ENCODE data around the gene HS6ST3.

HS6ST3 gene

DNA sequence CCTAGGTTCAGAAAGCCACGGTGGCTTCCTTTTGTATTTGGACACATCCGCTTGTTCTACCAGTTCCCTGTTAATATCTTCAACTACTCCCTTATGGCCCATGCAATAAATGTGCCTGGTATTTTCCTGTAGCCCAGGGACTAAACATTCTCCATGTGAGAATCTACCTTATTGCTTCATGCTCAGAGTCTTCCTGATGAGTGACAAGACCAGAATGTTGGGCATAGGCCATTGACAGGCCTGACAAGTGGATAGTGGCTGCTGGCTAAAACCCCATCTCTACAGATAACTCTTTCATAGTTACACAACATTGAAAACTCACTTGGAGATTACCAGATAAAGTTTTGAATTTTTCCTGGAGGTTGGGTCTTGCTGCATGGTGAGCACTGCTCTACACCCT lies 449.9 kb downstream of the HS6ST3 start:
- no peak for DNase-seq (ENCODE audit: low read depth in 2 of 2)

DNA sequence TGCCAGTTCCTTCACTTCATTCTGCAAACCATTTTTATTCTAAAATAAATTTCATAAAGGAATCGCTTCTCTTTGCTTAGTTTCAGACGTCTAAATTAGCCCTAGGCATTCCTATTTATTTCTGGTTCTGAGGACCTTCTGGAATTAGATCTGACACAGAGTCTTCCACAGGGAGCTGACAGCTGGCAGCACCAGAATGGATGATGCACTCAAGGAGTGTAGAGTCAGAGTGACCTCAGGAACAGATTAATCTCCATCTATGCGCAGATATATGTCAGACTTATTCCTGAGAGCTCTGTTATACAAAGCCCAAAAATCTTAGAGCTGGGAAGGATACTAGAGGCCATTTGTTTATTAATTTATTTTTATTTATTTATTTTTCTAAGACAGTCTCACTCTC lies 450.8 kb downstream of the HS6ST3 start:
- no peak for DNase-seq (ENCODE audit: low read depth in 2 of 2)

DNA sequence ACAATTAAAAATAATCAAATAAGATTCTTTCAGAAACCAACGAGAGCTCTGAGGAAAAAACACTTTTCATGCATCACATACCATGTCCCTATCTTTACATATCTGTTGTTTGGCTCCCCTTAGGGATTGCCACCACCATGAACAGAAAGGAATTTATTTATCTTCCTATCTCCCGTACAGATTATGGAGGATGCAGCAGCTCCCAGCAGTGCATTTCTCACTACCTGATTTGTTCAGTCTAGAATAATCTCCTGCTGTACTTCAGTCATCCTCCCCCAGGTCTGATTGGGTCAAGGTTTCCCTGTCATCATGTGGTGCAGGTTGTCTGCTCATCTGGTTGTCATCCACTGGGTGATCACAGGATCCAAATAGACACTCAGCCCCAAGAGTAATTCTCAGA lies 453.1 kb downstream of the HS6ST3 start:
- no peak for DNase-seq (ENCODE audit: low read depth in 2 of 2)

DNA sequence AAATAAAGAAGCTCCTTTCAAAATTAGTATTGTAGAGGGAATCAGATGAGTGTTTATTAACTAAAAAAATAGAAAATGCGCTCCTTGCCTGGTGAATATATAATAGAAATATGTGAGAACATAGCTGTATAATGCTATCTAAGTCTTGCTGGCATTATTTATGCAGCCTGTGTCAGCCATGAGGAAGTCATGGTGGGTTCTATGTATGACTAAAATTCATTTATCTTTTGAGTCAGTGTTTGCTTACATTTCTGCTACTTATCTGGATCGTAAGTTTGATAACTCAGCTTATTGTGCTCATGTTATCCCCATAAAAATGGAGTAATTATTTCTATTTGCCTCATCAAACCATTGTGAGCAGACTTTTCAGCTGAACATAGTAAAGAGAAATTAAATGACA lies 455.1 kb downstream of the HS6ST3 start:
- no peak for DNase-seq (ENCODE audit: low read depth in 2 of 2)

DNA sequence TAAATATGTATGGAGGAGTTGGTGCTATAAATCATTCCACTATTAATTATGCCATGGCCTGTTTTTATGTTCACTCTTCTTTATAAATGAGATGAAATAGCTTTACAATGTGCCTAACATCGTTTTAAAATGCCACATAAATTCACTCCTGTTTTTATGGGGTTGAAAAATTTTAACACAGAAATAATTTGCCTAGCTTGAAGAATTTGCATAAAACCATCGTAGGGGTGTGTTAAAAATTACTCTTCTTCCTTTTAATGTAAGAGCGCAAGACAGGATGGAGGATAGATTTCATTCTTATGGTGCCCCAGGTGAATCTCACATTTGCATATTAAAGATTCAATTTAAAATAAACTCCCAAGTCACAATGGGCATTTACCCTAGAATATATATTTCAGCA lies 456.6 kb downstream of the HS6ST3 start:
- no peak for DNase-seq (ENCODE audit: low read depth in 2 of 2)

DNA sequence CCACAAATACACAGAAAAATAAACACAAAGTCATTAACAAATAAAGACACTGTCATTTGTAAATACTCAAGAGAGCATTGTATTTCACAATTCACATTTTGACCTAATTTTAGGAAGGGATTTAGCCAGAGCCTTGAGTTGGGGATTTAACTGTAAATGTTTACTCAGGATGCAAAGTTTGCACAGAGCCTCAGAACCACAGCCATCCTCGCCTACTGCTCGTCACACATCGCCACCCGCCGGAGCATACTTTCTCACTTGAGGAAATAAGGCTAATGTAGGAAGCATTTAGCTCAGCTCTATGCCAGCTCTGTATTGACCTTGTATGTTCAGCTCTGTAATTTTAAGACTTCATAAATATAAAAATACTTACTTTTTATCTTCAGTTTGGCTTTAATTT lies 461.6 kb downstream of the HS6ST3 start:
- DNase-seq (ENCODE audit: low read depth in 2 of 2) = no peak

DNA sequence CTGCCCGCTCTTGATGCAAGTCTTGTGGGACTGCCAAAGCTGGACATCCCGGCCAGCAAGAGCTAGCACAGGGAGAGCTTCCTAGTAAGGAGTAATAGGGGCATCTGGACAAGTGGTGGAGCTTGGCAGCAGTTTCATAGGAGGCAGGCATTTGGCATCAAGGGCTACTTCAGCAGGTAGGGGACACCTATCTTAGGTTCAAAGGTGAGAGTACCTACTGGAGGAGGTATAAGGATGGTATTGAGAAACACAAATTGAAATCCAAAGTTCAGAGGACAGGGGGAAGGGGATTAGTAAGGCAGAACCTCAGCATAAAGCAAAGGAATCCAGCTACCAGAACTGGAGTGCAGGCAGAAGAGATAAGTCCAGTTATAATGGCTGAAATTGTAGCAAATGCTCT lies 462.7 kb downstream of the HS6ST3 start:
- no peak for DNase-seq (ENCODE audit: low read depth in 2 of 2)

DNA sequence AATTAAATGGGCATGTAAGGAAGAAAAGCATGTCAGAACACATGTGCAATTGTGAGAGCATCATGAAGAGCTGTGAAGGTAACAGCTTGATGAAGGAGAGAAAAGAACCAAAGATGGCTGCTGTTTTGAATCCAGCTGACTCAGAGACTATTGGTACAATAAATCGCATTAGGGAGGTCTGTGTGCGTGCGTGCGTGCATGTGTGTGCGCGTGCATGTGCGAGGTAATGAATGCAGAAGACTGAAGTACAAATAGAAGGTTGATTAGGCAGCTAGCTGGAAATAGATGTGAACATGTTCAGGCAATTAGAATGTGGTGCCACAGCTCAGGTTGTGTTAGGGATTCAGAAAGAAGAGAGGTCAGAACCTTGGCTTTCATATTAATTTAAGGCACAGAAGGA lies 463.9 kb downstream of the HS6ST3 start:
- DNase-seq (ENCODE audit: low read depth in 2 of 2) = no peak

DNA sequence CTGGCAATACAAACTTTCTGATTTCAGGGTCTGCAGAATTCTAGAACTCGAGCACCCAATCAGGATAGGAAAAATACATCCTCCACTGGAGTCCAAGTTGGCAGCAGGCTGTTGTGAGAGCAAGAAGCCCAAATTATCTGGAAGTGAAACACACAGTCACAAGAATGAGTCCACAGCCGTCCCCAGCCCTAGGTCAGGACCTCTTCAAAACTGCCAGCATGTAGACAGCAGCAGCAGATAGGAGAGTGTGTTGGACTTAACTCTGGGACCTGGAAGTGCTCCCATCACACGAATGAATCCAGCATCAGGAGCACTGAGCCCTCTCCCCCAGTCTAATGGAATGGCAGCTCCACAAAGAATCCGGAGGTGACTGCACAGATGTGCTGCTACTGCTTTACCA lies 483.7 kb downstream of the HS6ST3 start:
- no peak for DNase-seq (ENCODE audit: low read depth in 2 of 2)

DNA sequence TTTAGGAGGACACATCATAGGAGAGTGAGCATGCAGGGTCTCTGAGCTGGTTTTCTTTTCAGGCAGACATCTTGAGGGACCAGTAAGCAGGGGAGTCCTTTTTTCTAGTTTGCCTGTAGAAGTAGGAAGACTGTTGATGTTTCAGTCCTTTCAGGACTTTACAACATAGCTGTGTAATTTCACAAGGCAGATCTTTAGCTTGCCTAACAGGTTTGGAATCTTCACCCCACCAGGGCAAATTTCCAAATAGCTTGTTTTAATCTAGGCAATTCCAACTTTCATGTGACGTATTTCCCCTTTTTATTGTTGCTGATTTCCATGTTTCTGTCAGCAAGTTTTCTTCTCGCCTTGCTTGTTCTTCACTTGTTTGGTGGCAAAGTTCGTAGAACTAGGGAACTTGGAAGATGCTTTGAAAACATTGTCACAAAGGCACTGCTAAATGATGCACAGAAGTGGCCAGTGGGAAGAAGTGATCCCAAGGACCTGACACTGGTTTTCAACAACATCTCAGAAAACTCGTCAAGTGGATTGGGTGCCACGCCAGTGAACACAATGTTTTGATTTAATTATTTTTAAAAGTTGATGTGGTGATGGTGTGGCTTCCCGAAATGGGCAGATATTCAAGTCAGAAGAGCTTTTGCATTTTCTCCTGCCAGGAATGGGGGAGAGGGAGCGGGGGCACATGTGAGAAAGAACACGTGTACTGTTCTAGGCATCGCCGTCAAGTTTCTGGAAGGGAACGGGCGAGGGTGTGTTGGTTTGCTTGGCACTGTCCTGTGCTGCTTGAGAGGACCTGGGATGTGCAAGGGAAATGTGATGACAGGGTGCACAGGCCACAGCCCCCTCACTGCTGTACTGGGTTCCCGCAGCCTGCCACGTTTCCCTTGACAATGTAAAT lies 485.8 kb downstream of the HS6ST3 start:
- DNase-seq (ENCODE audit: low read depth in 2 of 2) = no peak

DNA sequence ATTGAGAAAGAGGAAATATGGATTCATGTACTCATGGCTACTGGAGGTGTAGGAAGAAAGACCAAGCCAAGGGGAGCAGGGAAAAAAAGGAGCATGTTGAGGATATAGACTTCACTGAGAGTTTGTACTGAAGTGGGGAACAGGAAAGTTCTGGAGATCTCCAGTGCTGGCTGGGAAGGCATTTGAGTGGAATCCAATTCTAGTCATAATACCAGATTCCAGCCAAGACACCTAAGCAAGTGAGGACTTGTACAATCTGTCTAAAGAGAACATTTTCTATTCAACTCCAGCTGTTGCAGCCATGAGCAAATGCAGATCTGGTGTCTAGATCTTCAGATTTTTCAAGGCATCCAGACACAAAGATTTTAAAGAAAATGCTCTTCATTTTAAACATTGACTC lies 491.8 kb downstream of the HS6ST3 start:
- no peak for DNase-seq (ENCODE audit: low read depth in 2 of 2)

DNA sequence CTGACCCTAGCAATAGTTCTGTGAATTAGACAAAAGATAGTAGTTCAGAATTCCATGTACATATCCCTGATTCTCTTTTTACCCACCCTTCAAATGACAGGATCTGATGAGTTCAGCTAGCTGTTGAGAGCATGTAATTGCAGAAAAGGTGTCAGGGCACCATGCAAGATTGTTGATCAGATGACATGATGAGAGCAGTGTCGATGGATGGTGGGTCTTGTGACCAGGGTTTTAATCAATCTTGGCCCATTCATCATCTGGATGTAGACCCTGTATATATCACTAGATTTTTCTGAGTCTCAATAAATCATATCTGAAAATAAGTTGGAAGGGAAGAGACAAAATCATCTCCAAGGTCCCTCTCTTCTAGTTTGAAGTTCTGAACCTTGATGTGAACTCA lies 525.3 kb downstream of the HS6ST3 start:
- no peak for DNase-seq (ENCODE audit: low read depth in 2 of 2)

DNA sequence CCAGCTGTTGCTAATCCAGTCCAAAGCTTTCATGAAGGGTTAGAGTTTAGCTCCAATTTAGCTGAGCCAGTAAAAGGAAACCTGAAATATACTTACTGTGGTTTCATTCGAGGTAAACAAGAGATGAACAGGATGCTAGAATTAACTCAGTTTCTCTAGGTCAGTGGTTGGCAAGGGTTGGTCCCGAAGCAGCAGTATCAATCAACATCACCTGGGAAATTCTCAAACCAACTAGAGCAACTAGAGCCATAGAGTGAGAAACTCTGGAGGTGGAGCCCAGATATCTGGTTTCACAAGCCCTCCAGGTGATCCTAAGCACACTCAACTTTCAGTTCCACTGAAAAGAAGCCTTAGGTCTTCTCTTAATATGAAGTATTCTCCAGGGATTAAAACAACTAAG lies 527.6 kb downstream of the HS6ST3 start:
- DNase-seq (ENCODE audit: low read depth in 2 of 2) = no peak

DNA sequence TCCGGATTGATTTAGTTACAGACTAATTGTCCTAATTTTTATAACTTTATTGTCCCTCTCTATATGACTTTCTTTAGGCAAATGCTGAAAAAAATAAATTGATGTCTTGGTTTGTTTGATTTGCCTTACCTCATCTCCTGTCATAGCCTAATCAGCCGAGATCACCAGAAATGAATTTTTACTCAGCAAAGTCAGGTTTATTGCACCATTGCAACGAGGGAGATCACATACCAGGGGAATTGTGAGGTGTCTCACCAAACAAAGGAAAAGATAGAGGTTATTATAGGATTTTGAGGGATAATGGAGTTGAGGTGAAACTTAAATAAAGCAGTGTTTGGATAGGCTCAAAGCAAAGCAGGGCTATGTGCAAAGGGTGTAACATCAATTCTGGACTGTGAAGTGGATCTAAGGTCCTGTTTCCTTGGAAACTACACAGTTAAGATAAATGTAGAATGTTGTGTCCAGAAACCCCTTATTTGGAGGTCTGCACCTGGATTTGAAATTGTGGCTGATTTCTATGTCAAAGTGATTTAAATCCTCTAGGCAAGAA lies 531.8 kb downstream of the HS6ST3 start:
- no peak for DNase-seq (ENCODE audit: low read depth in 2 of 2)

DNA sequence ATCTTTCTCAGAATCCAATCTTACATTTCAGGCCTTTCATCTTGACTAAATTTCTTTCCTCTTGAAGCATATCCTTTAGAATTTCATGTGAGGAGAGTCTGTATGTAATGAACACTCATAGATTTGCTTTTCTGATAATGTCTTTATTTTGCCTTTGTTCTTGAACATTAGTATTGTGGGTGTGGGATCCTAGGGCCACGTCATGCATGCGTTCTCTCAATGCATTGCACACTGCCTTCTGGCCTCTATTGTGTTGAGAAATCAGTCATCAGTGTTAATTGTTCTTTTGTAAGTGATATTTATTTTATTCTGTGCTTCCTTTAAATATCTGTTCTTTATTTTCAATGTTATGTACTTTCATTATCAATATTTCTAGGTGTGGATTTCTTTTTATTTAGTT lies 539.4 kb downstream of the HS6ST3 start:
- DNase-seq (ENCODE audit: low read depth in 2 of 2) = no peak

DNA sequence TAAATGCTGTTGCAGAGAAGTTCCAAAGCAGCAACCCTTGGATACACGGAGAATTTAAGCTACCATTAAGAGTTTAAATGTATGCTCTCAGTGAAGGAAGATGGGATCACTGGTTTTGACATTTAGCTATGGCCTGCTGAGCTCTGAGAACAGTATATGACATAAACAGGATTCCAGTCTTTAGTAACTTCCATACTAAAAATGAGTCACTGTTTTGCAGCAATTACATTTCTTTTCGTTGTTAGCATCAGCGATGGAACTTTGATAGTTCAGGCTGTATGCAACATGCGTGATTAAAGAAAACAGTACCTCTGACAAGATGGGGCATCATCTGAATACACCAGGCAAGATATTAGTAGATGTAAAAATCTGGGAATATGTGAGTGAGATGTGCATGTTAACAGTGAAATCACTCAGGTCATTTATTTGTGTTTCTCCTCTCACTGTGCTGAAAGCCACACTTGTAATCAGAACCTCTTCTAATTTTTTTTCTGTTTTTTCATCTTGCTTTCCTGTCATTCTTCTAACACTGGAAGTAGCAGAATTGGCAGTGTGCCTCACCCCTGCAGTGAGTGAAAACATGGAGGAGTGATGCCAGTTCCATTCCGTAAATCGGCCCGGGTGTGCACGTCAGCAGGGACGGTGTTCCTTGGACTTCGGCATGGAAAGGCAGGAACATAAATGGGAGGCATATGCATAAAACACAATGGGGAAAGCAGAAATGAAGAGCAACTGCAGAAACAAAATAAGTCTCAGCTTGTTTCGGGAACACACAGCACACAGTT lies 542.8 kb downstream of the HS6ST3 start:
- no peak for DNase-seq (ENCODE audit: low read depth in 2 of 2)

DNA sequence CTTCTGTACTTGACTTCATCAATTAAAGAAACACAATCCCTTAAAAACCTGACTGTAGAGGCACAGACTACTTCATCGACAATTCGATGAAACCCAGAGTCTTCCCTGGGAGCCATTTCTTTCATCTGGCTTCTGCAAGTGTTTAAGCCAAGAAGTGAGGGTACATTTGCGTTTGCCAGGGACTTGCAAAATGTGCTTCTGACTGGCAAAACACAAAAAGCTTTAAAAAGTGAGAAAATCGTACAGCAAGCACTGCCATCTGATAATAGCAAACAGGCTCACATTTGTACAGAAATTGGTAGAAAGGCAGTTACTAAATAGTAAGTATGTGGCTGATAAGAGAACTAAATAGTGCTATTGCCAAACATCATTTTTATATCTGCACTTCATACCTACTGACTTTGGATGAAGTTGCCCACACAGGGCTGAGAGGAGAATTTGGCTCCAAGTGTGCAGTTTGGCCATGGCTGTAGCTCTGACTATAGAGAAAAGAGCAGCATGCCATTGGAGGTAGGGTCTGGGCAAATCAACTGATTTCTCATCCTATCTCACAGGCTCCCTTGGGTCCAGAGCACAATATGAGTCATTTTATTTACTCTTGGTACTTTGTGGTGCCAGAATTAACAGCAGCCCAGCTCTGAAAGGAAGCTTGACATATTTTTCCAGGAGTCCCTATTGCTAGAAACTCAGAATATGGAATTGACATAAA lies 546.2 kb downstream of the HS6ST3 start:
- no peak for DNase-seq (ENCODE audit: low read depth in 2 of 2)

DNA sequence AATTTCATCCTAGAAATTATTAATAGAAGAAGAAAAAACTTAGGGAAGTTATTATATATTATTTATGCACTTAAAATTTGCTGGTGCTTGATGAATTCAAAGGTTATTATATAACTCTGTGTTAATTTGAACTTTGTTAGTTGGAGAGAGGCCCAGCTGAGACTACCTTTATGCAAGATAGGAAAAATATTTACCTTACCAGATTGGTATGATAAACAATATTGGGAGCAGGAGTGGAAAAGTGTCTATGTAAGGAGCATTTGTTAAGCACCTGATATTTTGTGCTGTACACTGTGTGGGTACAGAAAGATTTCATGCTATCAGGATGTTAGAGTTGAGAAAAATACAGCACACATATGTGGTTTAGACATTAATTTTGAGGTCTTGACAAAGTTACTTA lies 547.1 kb downstream of the HS6ST3 start:
- no peak for DNase-seq (ENCODE audit: low read depth in 2 of 2)

DNA sequence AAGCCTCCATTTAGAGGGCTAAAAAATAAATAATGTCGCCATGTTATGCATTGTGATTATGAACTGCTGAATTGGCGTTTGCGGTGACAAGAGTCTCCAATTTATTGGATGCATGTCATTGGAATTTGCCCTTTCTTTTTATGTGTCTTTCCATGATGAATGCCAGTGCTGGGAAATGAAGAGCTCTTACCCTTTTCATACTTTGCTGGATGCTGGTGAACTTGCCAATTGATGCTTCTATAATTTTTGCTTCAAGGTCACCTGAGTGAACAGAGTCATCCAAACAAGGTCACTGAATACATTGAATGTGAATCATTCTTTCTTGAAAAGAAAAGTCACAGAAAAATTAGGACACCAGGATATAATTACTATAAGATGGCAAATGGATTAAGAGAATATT lies 556.2 kb downstream of the HS6ST3 start:
- no peak for DNase-seq (ENCODE audit: low read depth in 2 of 2)

DNA sequence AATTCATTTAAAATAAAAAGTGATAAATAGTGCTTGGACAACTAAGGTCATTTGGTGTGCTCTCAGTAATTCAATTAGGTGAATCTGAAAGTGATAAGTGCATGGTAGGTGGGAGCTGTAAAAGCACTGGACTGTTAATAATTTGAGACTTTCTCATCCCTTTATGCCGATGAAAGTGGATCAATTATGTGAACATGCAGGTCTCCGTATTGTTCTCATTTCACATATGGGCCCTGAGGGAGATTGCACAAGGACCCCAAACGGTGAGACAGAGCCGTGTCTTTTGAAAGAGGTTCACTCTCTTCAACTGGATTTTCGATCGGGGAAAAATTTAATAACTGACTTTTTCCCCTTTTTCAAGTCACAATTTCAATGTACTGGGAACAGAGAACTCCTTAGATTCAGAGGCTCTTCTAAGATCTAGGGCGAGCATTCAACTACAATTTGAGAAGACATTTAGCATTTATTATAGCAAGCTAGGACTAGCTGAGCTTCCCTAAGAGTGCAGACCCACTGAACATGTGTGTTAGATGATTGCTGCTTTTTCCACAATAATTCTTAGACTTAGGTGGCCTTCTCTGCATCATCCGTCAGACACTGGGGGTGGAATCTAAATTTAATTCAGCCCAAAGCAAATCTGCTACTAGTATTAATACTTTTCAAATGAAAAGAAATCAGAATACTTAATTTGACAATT lies 556.8 kb downstream of the HS6ST3 start:
- no peak for DNase-seq (ENCODE audit: low read depth in 2 of 2)

DNA sequence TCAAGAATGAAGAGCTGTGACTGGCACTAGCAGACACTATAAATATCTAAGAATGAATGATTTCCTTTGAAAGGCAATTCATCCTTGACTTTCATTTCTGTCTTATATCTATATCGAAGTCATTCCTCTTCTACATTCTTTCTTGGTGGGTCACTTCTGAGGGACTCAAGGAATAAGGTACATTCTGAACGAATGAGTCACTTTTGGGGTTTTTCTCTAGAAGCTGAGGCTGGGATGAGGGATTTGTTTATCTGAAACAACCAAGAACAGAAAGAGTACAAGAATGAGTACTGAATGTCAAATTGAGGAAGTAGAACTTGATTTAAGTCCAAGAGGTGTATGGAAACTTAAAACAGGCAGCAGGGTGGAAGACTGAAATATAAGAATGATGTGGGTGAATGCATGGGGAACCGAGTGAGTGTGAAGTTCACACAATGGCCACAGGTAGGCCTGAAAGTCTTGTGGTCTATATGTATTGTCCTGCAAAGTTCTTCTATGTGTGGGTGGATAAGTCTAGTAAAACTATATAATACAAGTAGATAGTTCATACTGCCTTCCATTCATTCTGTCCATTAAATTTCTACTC lies 560.5 kb downstream of the HS6ST3 start:
- no peak for DNase-seq (ENCODE audit: low read depth in 2 of 2)

Data from stimulated activated CD4-positive, alpha-beta T cell treated with anti-CD3 and anti-CD28 coated beads, Interleukin-1b, Interleukin-23, amount 100 ng/mL, for 1 hour (primary cell).